Kidney (tissue), 14 donors: ENCODE measurements around the gene MRFAP1. TPM values are rescaled to one million over a fixed set of nuclear protein-coding genes. Genes with fewer than 3 reads are reported as not detected.

Experiments used
- DNase-seq, 5 donors: peaks; one replicate each; pipeline ENCODE4 v3.0.0-alpha.2; 2013 to 2020
- FAIRE-seq: peaks from 2 replicates; lab custom pipeline; 2012; peaks lifted over from hg19 to GRCh38; lab: Jason Lieb, UNC
- H3K27ac ChIP-seq, 2 donors: one replicate each; pipeline ENCODE4 v1.7.0; 2013; ENCODE audit warnings: low read depth in 2 of 2, low read length in 2 of 2, inconsistent platforms in 1 of 2
- H3K27me3 ChIP-seq: one replicate; pipeline ENCODE4 v1.7.1; 2013; ENCODE audit warnings: low read length, inconsistent platforms; ENCODE audit not compliant: control insufficient read depth, insufficient read depth
- H3K36me3 ChIP-seq, 3 donors: one replicate each; pipeline versions ENCODE4 v1.7.0 to v1.7.1; 2013; ENCODE audit warnings: low read length in 3 of 3, control low read depth in 1 of 3, inconsistent platforms in 1 of 3; ENCODE audit not compliant: insufficient read depth in 3 of 3, control insufficient read depth in 2 of 3
- H3K4me1 ChIP-seq, 3 donors: one replicate each; pipeline versions ENCODE4 v1.7.0 to v1.7.1; 2013; ENCODE audit warnings: low read length in 3 of 3, inconsistent platforms in 1 of 3, low read depth in 1 of 3; ENCODE audit not compliant: control insufficient read depth in 2 of 3, insufficient read depth in 2 of 3
- H3K4me3 ChIP-seq, 3 donors: one replicate each; pipeline versions ENCODE4 v1.7.0 to v1.8.1; 2013; ENCODE audit warnings: low read length in 3 of 3, control low read depth in 1 of 3, inconsistent platforms in 1 of 3
- H3K9ac ChIP-seq, 3 donors: one replicate each; pipeline versions ENCODE4 v1.7.0 to v1.7.1; 2013; ENCODE audit warnings: low read length in 3 of 3, control low read depth in 1 of 3, inconsistent platforms in 1 of 3
- H3K9me3 ChIP-seq, 3 donors: one replicate each; pipeline versions ENCODE4 v1.7.0 to v1.7.1; 2013; ENCODE audit warnings: low read length in 3 of 3, control low read depth in 1 of 3, inconsistent platforms in 1 of 3; ENCODE audit not compliant: control insufficient read depth in 2 of 3, insufficient read depth in 1 of 3
- intact Hi-C: fragments of 100-400 bp; cut with DNase I; formaldehyde crosslinking; loops from one replicate; pipeline ENCODE4 v1.11.1; 2022
- polyA plus RNA-seq: library from polyadenylated mRNA; stranded (reverse); fragments of 350-450 nt; fragmentation: Illumina TruSeq; extraction: RNeasy Lipid Tissue Mini Kit (QIAGEN cat#74804); gene quantifications from one replicate; pipeline ENCODE4 v1.2.3, GENCODE V29; 2014; ENCODE audit warnings: low read depth, low replicate concordance; ENCODE audit not compliant: insufficient read depth
- total RNA-seq: library from RNA; stranded (reverse); fragmentation: NEBNext Ultra II Directional; extraction: Animal tissue kit (Norgen Biotek cat#: 25700); gene quantifications from one replicate; pipeline ENCODE4 v1.2.1, GENCODE V29; 2021
- TF ChIP-seq, protein P1 (sequence below): IDR thresholded peaks from 3 replicates; pipeline ENCODE4 v1.5.1; 2012; ENCODE audit warnings: mild to moderate bottlenecking, moderate library complexity, borderline replicate concordance; ENCODE audit not compliant: insufficient read depth; ENCODE audit errors: extremely low read depth
- donor health status: control.
- donor health status: control.
- donor health status: control.
- donor health status: control.
- donor health status: control.
- donor health status: DM: yes; HTN: yes; CAD: no.
- donor health status: Normal renal cell carcinoma (clear cell type).

Gene MRFAP1
- total and polyA plus RNA-seq, 2 donors from 2014 or later, result 264 to 406 TPM

DNA sequence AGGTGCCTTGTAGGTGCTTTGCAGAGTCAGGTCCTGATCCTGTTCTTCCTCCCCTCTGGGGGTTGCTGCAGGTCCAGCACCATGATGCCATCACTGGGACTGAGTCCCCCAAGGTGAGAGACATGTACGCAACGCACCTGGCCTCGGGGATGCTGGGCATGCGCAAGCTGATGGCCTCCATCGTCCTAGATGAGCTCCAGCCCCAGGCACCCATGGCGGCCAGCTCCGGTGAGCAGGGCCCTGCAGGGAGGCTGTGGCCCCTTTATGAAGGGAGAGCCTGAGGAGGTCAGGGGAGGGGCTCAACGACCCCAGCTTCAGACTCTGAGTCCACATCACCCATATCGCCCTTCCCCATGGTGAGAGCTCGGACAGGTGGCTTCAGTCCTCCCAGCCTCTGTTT is 42.4 kb upstream of the MRFAP1 start:
- Histone ChIP-seq H3K27me3 (no peaks in the 10 kb centered on the region), H3K4me3 (no peak overlapping the region), H3K36me3 (peaks cover 0 to 17% (median 6%) of the 10 kb centered on the region in 3 donors), H3K27ac (no peak overlapping the region), H3K9me3 (no peaks in the 10 kb centered on the region), H3K9ac (no peak overlapping the region), H3K4me1 (no peaks in the 10 kb centered on the region)
- intact Hi-C loops, result no loop called here
- DNase-seq (peak in 1 of 5 donors; percentile 66), FAIRE-seq (no peak)
- TF ChIP-seq, protein P1, sequence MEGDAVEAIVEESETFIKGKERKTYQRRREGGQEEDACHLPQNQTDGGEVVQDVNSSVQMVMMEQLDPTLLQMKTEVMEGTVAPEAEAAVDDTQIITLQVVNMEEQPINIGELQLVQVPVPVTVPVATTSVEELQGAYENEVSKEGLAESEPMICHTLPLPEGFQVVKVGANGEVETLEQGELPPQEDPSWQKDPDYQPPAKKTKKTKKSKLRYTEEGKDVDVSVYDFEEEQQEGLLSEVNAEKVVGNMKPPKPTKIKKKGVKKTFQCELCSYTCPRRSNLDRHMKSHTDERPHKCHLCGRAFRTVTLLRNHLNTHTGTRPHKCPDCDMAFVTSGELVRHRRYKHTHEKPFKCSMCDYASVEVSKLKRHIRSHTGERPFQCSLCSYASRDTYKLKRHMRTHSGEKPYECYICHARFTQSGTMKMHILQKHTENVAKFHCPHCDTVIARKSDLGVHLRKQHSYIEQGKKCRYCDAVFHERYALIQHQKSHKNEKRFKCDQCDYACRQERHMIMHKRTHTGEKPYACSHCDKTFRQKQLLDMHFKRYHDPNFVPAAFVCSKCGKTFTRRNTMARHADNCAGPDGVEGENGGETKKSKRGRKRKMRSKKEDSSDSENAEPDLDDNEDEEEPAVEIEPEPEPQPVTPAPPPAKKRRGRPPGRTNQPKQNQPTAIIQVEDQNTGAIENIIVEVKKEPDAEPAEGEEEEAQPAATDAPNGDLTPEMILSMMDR, result no peak

DNA sequence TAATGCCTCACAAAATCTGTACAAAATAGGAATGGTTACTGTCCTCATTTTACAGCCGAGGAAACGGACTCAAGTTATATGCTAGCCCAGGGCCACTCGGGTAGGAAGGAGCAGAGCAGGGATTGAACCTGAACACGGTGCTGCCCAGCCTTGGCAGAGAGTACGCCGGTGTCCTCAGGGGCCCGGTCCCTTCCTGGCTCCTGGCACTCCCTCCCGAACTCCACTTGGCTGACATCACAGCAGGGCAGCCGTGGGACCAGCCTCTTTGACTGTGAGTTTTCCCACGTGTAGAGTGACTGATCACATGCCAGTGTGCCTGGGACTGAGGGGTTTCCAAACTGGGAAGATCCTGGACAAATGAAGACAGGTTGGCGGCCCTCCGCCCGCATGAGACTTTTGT is 41.8 kb upstream of the MRFAP1 start:
- FAIRE-seq (no peak), DNase-seq (no peak)
- no peak overlapping the region for H3K27ac ChIP-seq
- H3K4me1 ChIP-seq, result no peaks in the 10 kb centered on the region
- TF ChIP-seq, protein P1, result no peak
- H3K36me3 ChIP-seq, result peaks cover 0 to 17% (median 6%) of the 10 kb centered on the region in 3 donors
- no peak overlapping the region for H3K4me3 ChIP-seq
- H3K9ac ChIP-seq, result no peak overlapping the region
- H3K9me3 ChIP-seq, result no peaks in the 10 kb centered on the region
- H3K27me3 ChIP-seq, result no peaks in the 10 kb centered on the region
- intact Hi-C loops, result no loop called here

DNA sequence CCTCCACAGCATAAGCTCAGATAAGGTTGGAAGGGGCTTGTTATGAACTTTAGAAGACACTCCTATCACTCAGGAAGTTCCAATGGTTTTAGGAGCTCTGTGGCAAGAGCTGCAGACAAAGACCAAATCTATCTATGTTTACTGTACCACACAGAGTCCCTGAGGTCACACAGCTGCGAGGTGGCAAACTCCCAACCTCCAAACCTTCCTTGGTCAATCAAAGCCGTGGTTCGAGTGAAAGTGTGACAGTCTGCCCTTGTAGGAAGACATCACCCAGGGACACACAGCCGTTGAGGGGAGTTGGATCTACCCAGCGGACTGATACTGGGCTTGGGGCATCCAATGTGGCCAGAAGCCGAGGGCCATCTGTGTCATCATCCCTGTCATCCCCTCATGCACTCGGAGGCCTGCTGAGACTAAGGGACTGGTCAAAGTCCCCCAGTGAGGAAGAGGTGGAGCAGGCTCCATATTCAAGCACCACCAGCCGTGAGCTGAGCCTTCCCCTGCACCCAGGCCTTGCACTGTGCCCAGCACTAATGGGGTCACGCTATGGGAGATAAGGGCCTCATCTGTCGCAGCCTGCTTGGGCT is 38.7 kb upstream of the MRFAP1 start:
- FAIRE-seq, result no peak

More for the DNA sequence above, 38.7 kb upstream of the MRFAP1 start:
- H3K4me1 ChIP-seq, result no peaks in the 10 kb centered on the region
- peaks cover 0 to 19% (median 13%) of the 10 kb centered on the region in 3 donors for H3K36me3 ChIP-seq
- TF ChIP-seq, protein P1, result no peak
- H3K27me3 ChIP-seq, result no peaks in the 10 kb centered on the region
- no peak for DNase-seq
- no peak overlapping the region for H3K27ac ChIP-seq
- no peak overlapping the region for H3K9ac ChIP-seq
- peaks cover 0 to 5% (median 0%) of the 10 kb centered on the region in 3 donors for H3K9me3 ChIP-seq
- intact Hi-C loops, result no loop called here
- H3K4me3 ChIP-seq, result no peak overlapping the region
